ENCODE data around the gene TAS2R41.

TAS2R41 gene

GRCh38 chr7:143477501-143478150 lies at the start of gene TAS2R41:
TAS2R41 (plus strand) TSS chr7:143477873; CDS start chr7:143477873, 0 bp downstream.
- ATAC-seq: no peak

- ATAC-seq: no peak
Observed at GRCh38 chr7:143429770-143430698, 47.6 kb upstream of the TAS2R41 start.

GRCh38 chr7:143431109-143431508 lies 46.6 kb upstream of the TAS2R41 start:
- no peak for ATAC-seq

- ATAC-seq: no peak
Observed at GRCh38 chr7:143433759-143434158, 43.9 kb upstream of the TAS2R41 start.

GRCh38 chr7:143434660-143435059 lies 43.0 kb upstream of the TAS2R41 start:
- no peak for ATAC-seq

GRCh38 chr7:143435266-143435665 lies 42.4 kb upstream of the TAS2R41 start:
- no peak for ATAC-seq

- ATAC-seq: no peak
Observed at GRCh38 chr7:143436325-143436946, 41.2 kb upstream of the TAS2R41 start.

GRCh38 chr7:143437578-143437977 lies 40.1 kb upstream of the TAS2R41 start:
- ATAC-seq: no peak

GRCh38 chr7:143439866-143440265 lies 37.8 kb upstream of the TAS2R41 start:
- no peak for ATAC-seq

GRCh38 chr7:143443153-143443552 lies 34.5 kb upstream of the TAS2R41 start, which contains the start of gene TAS2R60:
TAS2R60 (plus strand) TSS chr7:143443453; CDS start chr7:143443453, 0 bp downstream.
- ATAC-seq: no peak

GRCh38 chr7:143444063-143444782 lies 33.5 kb upstream of the TAS2R41 start:
- no peak for ATAC-seq

GRCh38 chr7:143444785-143445184 lies 32.9 kb upstream of the TAS2R41 start:
- no peak for ATAC-seq

GRCh38 chr7:143447466-143447865 lies 30.2 kb upstream of the TAS2R41 start:
- ATAC-seq: no peak

- no peak for ATAC-seq
Observed at GRCh38 chr7:143448429-143448828, 29.2 kb upstream of the TAS2R41 start.

GRCh38 chr7:143449793-143450192 lies 27.9 kb upstream of the TAS2R41 start:
- ATAC-seq: no peak

- no peak for ATAC-seq
Observed at GRCh38 chr7:143451122-143451521, 26.6 kb upstream of the TAS2R41 start.

- ATAC-seq: no peak
Observed at GRCh38 chr7:143451746-143452145, 25.9 kb upstream of the TAS2R41 start.

GRCh38 chr7:143452495-143452894 lies 25.2 kb upstream of the TAS2R41 start:
- ATAC-seq: no peak

- no peak for ATAC-seq
Observed at GRCh38 chr7:143454091-143454680, 23.5 kb upstream of the TAS2R41 start.

GRCh38 chr7:143455491-143455890 lies 22.2 kb upstream of the TAS2R41 start:
- ATAC-seq: no peak

- ATAC-seq: no peak
Observed at GRCh38 chr7:143455942-143456341, 21.7 kb upstream of the TAS2R41 start.

Measured in activated CD4-positive, CD25-positive, alpha-beta regulatory T cell treated with anti-CD3 and anti-CD28 coated beads, Interleukin-2, amount 50 U/mL, for 24 hours (primary cell).